Breast epithelium (tissue), 3 donors: Measurements from ENCODE around the gene GAK.

ENCODE experiments used
- CTCF ChIP-seq, 3 donors: fragments of 450-650 bp; IDR thresholded peaks; one replicate each; pipeline ENCODE4 v1.5.1; 2016 to 2017; ENCODE audit warnings: antibody characterized with exemption in 3 of 3, mild to moderate bottlenecking in 3 of 3, moderate library complexity in 3 of 3
- POLR2A ChIP-seq: fragments of 450-650 bp; IDR thresholded peaks from one replicate; pipeline ENCODE4 v1.6.1; 2016; ENCODE audit warnings: antibody characterized with exemption, mild to moderate bottlenecking, moderate library complexity
- POLR2AphosphoS5 ChIP-seq, 3 donors: sonication (generic); formaldehyde crosslinking; IDR thresholded peaks; one replicate each; pipeline ENCODE4 v1.6.1; 2017; ENCODE audit warnings: antibody characterized with exemption in 3 of 3

- no peak for TF ChIP-seq POLR2A
- TF ChIP-seq POLR2AphosphoS5 (IDR thresholded peaks at IDR 0.05), result no peak
- TF ChIP-seq CTCF (IDR thresholded peaks at IDR 0.05), result no peak
Observed at GRCh38 chr4:955931-956381, 23.8 kb upstream of the GAK start.
